ENCODE measurements around the gene ATP6V0B.

DNA sequence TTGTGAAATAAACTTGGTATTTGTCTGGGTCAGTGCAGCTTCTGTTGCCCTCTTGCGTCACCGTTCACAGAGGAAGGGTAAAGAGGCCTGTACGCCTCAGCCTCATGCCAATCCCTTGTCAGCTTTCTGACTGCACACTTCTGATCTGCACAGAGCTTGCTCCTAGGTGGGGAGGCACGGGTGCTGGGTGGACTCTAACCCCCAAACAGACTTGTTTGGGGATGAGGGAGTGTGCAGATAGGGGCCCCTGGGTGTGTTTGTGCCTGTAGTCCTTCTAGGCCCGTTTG, 3.4 kb downstream of the ATP6V0B start:
- TF ChIP-seq, protein P1, sequence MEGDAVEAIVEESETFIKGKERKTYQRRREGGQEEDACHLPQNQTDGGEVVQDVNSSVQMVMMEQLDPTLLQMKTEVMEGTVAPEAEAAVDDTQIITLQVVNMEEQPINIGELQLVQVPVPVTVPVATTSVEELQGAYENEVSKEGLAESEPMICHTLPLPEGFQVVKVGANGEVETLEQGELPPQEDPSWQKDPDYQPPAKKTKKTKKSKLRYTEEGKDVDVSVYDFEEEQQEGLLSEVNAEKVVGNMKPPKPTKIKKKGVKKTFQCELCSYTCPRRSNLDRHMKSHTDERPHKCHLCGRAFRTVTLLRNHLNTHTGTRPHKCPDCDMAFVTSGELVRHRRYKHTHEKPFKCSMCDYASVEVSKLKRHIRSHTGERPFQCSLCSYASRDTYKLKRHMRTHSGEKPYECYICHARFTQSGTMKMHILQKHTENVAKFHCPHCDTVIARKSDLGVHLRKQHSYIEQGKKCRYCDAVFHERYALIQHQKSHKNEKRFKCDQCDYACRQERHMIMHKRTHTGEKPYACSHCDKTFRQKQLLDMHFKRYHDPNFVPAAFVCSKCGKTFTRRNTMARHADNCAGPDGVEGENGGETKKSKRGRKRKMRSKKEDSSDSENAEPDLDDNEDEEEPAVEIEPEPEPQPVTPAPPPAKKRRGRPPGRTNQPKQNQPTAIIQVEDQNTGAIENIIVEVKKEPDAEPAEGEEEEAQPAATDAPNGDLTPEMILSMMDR (IDR thresholded peaks at IDR 0.05): no peak
- TF ChIP-seq ZFX (IDR thresholded peaks at IDR 0.05; ENCODE audit: borderline replicate concordance): no peak

All from 22Rv1 (cell line).